HG03442 (cell line): ENCODE measurements around the gene MYRF.

Experiments used
- ATAC-seq: cut with Tn5 transposase; IDR thresholded peaks from one replicate; pipeline ENCODE4 v1.9.1; 2021; ENCODE audit warnings: mild to moderate bottlenecking, moderate library complexity; ENCODE audit not compliant: unreplicated experiment

MYRF gene

GRCh38 chr11:61837411-61838005, 85.1 kb downstream of the MYRF start:
- ATAC-seq, result no peak
